HG03575 (cell line): ENCODE results near the gene MED22.
"Not testable (repeated sequence)": the region's sequence is repeated elsewhere in the genome, so short reads cannot be mapped to it uniquely, and the experiment has no call there.

ENCODE experiments used
- ATAC-seq: cut with Tn5 transposase; IDR thresholded peaks from one replicate; pipeline ENCODE4 v1.9.1; 2021; ENCODE audit not compliant: unreplicated experiment, insufficient number of reproducible peaks, low FRiP score; ENCODE audit errors: extremely low read depth

The MED22 gene

DNA sequence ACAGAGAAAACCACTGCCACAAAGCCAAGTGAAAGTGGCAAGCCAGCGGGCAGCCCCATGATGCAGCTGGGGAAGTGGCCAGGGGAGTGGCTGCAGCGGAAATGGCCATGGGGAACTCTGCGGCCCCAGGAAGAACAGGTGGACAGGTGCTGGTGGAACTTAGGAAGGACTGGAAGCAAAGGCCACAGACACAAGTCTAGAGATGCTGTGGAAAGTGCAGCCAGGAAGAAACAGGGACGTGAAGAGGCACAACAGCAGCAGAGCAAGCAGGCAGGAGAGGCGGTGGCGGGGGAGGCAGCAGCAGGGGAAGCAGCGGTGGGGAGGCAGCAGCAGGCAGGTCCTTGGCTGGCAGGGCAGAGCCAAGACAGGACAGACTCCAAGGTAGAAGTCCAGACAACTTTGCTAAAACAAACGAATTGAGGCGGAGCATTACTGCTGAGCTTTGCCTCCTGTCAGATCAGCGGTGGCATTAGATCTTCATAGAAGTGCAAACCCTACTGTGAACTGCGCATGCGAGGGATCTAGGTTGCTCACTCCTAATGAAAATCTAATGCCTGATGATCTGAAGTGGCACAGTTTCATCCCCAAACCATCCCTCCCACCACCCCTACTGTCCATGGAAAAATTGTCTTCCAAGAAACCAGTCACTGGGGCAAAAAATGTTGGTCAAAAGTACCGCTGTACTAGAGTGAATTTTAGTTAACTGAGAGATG lies 23.8 kb downstream of the MED22 start:
- ATAC-seq: no peak

GRCh38 chr9:133323211-133323610 lies 24.7 kb downstream of the MED22 start:
- no peak for ATAC-seq

DNA sequence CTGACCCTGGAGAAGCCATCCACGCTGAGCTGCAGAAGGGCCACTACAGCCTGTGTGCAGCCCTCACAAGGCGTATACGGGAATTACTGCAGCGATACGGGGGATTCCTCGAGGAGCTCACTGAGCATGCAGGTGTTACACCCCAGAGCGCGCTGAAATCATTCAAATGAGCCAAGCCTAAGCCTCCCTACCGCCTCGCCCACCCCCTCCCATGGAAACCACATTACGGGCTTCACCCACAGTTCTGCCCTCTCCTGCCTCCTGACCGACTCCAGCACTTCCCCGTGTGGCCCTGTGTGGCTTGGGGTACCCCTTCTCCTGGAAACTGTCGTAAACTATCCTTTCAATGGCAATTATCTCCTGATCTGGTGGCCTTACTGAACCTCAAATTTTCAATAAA lies 25.2 kb downstream of the MED22 start:
- ATAC-seq: no peak

- ATAC-seq: no peak
Observed at GRCh38 chr9:133321411-133321935, 26.5 kb downstream of the MED22 start.

- ATAC-seq: no peak
Observed at GRCh38 chr9:133320421-133320881, 27.5 kb downstream of the MED22 start.

DNA sequence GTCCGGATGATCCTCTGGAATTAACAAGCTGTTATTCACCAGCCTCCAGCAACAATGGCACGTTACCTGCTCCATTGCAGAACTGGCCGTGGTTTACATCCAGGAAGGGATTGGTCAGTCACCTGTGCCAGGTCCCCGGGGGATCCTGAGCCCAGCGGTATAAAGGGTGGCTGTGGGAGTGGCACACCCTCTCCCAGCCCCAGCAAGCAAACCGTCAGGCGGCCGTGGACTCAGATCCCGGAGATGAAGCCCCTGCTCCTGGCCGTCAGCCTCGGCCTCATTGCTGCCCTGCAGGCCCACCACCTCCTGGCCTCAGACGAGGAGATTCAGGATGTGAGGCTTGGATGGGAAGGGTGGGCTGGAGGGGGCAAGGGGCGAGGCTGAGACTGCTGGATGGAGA lies 30.4 kb downstream of the MED22 start:
- ATAC-seq: not testable (repeated sequence)

DNA sequence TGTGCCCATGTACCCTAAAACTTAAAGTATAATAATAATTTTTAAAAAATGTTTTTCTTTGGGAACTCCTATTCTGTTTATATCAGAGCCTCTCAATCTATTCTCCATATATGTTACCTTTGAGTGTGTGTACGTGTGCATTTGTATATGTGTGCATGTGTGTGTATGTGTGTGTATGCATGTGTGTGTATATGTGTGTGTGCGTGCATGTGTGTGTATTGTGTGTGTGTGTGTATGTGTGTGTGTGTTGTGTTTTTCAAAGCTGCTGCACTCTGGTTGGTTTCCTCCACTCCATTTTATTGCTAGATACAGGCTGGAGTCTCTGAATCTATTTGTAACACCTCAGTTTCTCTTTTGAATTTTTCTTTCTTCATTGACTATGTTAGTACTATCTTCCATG lies 31.9 kb downstream of the MED22 start:
- ATAC-seq: no peak

GRCh38 chr9:133309608-133310007 lies 38.3 kb downstream of the MED22 start:
- ATAC-seq: no peak

GRCh38 chr9:133307301-133307700 lies 40.6 kb downstream of the MED22 start:
- no peak for ATAC-seq

DNA sequence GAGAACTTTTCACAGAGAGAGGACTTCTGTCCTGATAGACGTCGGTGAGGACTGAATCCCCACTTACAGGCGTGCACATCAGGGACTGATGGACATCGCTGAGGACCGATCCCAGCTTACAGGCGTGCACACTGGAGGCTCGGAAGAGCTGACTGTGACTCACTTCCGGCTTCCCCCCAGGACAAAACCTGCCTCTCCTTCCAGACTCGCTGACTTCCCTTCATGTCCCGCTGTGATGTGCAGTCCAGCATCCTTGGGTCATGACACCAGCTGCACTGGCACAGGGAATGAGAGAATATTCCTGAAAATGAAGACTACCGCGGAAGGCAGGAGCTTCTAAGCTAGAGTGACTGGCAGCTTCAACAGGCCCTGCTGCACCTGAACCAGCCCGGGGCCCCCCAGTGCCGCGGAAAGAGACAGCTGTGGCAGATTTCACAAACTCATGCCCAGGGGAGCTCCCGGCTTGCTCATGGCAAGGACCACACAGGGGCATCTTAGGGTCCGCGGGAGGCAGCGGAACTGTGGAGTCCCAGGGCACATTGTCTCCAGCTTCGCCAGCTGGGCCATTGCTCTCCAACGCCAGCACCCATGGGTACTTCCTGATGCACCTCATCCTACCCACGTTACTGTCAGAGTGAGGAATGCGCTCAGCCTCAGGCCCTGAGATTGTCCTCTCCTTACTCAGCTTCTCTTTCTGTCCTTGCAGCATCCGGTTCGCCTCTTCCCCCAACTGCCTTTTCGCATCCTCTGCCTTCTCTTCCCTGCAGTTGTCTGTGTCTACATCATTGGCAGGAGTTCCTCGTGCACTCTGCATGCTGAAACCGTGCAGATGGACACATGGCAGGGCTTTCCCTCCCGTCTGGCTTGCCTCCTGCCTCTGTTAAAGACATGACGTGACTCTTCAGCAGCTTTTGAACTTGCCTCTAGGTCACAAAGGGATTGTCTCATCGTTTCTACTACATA lies 41.4 kb downstream of the MED22 start:
- no peak for ATAC-seq

DNA sequence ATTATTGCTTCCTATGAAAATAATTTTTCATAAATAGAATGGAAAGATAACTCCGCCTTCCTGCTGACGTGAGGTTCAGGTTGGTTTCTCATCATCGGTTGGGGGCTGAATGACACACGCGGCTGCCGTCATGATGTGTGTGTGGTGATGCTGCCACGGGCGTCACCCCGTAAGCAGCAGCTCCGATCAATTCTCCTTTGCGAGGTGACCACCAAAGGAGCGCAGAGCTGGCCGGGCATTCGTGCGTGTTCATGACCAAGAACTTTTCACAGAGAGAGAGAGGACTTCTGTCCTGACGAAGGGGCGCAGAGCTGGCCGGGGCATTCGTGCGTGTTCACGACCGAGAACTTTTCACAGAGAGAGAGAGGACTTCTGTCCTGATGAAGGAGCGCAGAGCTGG lies 42.2 kb downstream of the MED22 start:
- ATAC-seq: no peak

GRCh38 chr9:133304477-133305377 lies 43.2 kb downstream of the MED22 start:
- ATAC-seq: no peak

DNA sequence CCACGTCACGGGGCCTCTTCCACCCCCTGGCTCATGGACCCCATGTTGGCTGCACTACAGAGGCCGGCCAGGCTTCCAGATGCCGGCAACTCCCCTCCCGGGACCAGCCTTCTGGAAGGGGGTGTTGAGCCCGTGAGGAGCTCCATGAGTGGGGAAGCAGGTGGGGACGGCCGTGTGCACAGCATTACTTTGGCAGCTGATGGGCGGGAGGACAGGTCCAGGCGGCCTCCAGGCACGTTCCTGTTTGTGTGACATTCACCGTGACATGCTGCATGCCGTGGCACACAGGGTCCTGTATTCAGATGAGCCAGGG lies 43.8 kb downstream of the MED22 start:
- ATAC-seq: no peak

DNA sequence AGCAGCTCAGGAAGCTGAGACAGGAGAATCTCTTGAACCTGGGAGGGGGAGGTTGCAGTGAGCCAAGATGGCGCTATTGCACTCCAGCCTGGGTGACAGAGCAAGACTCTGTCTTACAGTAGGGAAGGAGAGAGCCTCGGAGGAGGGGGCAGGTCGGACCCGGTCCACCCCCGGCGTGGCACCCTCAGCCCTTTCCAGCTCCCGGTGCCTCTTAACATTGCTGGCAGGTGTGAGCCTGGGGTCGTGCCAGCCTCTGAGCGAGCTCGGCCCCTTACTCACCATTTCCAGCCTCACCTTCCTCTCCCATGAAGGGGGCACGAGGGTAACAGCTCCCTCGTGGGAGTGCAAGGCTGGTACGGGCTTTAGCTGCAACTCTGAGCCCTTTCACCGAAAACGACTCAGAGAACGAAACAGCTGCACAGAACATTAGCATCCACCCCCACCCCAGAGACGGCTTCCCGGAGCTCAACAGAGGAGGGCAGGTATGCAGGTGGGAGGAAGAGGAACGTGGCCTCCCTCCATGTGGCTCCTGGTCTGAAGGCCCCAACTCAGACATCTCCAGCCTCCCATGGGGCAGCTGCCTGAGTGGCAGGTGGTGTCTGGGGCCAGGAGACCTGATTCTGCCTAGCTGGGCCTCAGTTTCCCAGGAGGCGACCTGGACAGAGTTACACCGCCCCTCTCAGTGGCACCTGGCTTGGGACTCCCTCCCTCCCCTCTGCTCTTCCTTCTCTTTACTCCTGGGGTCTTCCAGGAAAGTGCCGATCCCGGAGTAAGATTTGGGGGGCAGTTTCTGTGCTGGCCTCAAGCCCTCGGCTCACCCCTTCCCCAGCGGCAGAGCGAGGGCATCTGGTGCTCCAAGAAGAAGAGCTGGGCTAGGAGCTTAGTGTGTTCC lies 44.4 kb downstream of the MED22 start:
- no peak for ATAC-seq

DNA sequence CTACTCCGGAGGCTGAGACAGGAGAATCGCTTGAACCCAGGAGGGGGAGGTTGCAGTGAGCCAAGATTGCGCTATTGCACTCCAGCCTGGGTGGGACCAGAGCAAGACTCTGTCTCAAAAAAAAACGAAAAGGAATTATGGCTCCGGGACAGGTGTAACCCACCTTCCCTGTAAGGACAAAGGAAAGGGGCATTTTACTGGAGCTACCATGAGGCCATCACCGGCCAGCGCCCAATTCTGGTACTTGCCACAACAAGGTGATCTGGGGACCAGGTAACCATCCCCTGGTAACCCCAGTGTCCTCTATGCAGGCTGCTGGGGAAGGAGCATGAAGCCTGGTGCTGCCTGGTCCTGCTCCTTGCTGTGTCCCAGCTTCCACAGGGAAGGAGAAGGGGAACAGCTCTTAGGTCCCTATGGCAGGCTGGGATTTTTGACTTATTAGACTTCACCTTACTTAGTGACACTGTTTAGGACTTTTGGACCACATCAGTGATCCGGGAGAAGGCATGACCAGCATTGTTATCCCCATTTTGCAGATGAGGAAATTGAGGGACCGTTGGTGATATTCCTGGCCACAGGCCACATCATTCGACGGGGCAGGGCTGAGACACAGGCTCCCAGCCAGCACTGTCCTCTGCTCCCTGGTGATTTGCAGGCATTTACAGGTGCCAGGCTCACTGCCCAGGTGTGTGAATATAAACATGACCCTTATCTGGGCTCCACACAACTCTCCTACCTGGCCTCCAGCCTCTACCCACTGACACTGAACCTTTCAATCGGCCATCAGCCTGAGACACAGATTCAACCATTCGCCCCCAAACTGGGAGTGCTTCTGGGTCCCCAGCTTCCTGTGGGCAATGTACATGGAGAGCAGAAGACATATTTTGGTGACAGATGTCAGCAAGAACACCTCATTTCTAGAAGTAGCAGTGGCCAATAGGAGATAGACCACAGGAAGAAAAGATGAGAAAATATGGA lies 46.4 kb downstream of the MED22 start:
- ATAC-seq: no peak

DNA sequence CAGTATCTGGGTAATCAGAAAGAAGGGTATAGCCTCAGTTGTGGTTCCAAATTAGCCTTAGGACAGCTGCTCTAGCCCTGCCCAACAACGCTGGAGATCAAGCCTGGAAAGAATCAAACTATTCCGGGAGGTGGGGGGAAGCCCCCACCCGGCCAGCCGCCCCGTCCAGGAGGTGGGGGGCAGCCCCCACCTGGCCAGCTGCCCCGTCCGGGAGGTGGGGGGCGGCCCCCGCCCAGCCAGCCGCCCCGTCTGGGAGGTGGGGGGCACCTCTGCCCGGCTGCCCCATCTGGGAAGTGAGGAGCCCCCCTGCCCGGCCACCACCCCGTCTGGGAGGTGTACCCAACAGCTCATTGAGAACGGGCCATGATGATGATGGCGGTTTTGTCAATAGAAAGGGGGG lies 47.9 kb downstream of the MED22 start:
- not testable (repeated sequence) for ATAC-seq

GRCh38 chr9:133294257-133294656 lies 53.7 kb downstream of the MED22 start:
- no peak for ATAC-seq
